Measurements from ENCODE around the gene CLEC10A.
"Not testable (repeated sequence)": the region's sequence is repeated elsewhere in the genome, so short reads cannot be mapped to it uniquely, and the experiment has no call there.

CLEC10A gene

DNA sequence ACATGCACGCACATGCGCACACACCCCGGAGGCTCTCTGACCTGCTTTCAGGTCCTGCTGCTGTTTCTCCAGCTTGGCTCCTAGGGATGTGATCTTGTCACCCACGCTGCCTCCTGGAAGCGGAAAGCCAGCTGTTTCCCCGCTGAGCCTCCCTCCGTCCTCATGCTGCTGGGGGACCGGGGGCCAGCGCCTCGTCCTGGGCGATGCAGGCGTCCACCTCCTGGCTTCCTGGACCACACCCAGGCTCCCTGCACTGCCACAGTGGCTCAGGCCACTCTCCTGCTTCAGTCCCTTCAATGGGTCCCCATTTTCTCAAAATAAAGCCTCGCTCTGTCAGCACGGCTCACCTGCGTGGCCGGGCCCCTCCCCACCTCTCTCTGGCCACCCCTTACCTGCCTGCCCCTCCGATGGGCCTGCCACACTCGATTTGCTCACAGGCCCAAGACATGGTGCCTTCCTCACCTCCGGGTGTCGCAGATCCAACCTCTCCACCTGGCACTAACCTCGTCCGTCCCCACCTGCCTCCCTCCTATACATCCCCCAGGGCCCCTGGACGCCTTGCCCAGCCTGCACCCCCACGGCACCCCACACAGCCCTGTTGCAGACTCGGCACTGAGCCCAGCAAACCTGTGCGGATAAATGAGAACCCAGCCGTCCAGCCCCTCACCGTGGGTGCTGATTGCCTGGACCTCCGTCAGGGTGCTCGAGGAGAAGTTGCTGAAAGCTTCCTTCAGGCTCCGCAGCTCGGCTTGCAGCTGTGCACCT lies 27.9 kb upstream of the CLEC10A start:
- no peak for DNase-seq

DNA sequence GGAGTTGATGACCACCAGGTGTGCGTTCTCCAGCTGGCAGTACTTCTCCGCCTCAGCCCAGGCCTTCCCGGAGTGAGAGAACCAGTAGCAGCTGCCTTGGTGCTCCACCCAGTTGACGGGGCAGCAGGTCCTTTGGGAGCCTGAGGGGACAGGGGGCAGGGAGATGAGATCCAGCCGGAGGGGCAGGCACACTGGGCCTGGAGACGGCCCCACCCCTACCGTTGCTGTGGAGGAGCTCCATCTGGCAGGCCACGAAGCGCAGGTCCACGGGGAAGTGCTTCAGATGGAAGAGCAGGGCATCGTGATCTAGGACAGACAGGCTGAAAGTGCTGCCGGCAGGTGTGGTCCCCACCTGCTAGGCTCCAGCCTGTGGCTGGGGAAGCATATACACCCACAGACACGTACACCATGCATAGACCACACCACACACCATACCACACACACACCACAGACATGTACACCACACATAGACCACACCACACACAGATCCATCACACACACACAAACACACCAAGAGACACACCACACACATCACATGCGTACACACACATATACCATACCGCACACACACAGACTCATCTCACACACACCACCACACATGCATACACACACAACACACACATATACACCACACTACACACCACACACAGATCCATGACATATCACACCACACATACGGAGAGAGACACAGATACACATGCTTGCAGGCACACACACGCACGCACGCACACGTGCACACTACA lies 27.1 kb upstream of the CLEC10A start:
- no peak for DNase-seq

DNA sequence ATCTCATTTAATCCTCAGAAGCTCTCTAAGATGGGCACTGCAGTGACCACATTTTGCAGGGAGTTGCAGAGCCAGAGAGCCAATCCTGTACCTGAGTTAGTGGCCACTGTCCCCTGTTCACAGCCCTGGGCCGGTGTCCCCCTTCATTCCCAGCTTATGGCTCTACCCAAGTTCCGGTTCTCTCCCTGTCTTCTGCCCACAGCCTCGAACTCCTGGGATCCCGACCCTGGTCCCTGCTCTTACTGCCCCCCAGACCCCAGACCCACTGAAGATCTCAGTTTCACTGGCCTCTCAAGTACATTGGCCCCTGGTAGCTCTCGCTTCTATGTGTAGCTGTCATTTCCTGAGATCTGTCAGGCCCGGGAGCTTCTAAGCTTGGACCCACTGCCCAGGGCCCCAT lies 22.4 kb upstream of the CLEC10A start:
- DNase-seq = no peak

DNA sequence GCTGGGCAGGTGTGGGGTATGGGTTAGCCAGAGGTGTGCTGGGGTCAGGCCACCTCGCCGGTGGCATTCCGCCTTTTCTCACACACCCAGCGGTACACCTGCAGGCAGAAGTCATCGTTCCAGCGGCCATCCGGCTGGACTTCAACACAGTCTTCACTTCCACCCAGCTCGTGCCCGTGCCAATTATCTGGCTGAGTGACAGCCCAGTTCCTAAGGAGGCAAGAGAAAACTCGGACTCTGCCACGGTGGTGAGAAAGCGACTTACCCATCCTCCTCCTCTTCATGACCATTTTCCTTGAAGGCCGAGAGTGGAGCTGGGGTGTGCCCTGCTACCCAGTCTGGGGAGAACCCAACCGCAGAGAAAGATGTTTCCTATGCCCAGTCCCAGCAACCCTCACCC lies 21.5 kb upstream of the CLEC10A start:
- no peak for DNase-seq

DNA sequence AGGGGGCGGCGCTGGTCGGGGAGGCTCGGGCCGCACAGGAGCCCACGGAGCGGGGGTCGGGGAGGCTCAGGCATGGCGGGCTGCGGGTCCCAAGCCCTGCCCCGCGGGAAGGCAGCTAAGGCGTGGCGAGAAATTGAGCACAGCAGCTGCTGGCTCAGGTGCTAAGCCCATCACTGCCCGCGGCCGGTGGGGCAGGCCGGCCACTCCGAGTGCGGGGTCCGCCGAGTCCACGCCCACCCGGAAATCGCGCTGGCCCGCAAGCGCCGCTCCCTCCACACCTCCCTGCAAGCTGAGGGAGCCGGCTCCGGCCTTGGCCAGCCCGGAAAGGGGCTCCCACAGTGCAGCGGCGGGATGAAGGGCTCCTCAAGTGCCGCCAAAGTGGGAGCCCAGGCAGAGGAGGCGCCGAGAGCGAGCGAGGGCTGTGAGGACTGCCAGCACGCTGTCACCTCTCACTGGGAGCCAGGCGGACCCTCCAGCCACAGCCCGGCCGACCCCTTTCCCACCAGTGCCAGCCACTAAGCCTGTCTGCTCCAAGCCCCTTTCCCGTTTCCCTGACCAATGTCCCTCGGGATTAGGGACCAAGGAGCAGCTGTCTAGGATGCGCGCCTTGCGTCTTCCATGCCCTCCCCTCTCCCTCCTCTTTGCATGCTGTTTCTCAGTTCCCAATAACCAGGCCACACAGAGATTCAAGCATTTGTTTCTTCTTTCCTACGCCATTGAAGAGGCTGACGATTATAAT lies 20.8 kb upstream of the CLEC10A start:
- not testable (repeated sequence) for DNase-seq

DNA sequence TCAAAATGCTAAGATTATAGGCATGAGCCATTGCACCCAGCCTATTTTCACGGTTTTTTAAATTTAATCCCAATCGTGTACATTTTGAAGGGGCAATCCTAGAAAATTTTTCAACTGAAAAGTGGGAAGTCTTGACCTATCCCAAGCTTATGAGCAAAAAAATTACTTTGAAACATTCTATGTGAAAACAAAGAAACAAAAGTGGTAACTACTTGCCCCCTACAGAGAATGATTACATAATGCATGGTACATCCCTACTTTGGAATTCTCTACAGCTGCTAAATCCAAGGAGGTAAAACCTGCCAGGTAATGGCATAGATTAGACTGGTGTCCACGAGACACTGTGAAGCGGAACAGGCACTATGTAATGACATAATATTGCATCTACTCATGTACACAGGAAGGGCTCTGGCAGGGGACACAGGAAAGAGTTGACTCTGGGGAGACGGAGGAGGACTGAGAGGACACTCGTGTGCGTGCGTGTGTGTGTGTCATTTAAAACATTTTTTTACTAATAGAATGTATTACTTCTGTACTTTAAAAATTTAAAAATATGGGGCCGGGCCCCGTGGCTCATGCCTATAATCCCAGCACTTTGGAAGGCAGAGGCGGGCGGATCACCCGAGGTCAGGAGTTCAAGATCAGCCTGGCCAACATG lies 18.9 kb upstream of the CLEC10A start:
- no peak for DNase-seq

DNA sequence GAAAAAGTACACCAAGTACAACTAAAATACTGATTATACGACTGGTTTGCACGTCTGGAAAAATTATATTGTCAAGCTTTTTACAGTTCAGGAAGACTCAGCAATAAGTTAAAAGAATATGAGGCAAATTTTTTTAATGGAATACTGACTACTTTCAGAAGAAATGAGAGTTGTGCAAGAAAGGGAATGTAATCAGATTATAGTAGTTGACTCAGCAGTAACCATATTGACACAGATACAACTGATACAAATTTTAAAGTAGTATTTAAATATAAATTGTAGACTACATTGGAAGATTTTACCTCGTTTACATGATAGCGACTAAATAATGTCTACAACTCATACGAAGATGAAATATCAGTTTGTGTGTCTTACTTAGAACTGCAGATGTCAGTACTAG lies 17.9 kb upstream of the CLEC10A start:
- DNase-seq = no peak

DNA sequence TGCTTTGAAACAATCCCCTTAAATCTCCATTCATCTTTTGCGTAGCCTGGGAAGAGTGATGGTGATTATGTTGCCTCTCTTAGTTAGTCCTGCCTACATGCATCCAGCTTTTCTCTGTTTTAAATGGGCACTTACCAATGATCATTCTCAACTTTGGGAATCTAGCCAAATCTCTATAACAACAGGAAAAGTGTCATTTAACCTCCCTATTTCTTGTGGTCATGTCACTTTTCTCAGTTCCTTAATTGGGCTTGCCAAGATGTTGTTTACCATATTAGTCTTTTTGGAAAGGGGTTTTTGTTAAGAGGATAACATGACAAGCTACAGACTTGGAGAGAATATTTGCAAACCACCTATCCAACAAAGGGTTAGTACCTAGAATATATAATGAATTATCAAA lies 15.6 kb upstream of the CLEC10A start:
- no peak for DNase-seq

DNA sequence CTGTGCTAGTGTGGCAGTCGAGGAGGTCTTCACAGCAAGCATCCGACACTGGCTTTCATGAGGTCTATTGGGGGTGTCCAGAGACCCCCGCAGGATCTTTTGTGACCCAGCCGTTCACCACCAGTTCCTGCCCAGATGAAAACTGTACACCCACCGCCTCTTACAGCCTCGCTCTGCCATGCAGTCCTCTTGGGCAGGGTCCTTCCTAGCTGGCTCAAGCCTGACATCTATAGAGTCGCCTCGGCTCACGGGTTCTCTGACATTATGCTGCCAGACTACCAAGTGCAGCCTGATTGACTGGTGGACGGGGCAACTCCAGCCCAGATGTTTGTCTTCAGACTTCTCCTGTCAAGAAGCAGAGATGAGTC lies 14.6 kb upstream of the CLEC10A start:
- DNase-seq = no peak

DNA sequence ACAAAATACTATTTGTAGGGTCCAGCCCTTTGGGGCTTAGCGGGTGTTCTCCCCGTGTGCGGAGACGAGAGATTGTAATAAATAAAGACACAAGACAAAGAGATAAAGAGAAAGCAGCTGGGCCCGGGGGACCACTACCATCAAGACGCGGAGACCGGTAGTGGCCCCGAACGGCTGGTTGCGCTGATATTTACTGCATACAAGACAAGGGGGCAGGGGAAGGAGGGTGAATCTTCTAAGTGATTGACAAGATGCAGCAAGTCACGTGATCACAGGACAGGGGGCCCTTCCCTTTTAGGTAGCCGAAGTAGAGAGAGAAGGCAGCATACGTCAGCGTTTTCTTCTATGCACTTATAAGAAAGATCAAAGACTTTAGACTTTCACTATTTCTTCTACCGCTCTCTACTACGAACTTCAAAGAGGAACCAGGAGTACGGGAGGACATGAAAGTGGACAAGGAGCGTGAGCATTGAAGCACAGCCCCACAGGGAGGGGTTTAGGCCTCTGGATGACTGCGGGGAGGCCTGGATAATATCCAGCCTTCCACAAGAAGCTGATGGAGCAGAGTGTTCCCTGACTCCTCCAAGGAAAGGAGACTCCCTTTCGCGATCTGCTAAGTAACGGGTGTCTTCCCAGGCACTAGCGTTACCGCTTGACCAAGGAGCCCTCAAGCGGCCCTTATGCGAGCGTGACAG lies 11.4 kb upstream of the CLEC10A start:
- DNase-seq = not testable (repeated sequence)

DNA sequence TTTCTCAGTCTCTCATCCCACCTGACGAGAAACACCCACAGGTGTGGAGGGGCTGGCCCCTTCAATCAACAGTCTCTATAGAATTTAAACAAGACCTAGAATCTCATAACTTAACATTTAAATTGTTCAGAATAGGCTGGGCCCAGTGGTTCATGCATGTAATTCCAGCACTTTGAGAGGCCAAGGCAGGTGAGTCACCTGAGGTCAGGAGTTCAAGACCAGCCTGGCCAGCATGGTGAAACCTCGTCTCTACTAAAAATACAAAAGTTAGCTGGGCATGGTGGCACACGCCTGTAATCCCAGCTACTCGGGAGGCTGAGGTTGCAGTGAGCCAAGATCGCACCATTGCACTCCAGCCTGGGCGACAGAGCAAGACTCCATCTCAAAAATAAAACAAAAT lies 9.5 kb upstream of the CLEC10A start:
- DNase-seq = not testable (repeated sequence)

DNA sequence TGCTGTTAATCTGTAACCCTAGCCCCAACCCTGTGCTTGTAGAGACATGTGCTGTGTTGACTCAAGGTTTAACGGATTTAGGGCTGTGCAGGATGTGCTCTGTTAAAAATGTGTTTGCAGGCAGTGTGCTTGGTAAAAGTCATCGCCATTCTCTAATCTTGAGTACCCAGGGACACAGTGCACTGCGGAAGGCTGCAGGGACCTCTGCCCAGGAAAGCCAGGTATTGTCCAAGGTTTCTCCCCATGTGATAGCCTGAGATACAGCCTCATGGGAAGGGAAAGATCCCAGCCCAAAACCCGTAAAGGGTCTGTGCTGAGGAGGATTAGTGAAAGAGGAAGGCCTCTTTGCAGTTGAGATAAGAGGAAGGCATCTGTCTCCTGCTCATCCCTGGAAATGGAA lies 8.4 kb upstream of the CLEC10A start:
- not testable (repeated sequence) for DNase-seq

DNA sequence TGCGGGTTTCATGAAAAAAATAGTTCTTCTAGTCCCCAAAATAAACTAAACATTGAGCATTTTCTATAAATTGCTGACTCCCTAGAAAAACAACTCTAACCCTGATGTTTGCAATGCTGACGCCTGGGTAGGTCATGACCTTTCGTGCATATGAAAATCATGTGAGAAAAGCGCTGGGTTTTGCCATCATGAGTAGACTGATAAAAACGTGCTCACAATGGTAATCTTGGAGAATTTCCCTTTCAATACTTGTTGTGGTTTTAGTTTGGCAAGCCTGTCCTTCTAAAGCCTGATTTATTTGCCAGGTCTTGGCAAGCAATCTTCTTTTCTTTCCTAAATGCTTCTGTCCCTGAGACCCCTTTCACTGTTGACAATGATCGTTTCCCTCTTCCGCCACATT lies 4.0 kb upstream of the CLEC10A start:
- DNase-seq = no peak

DNA sequence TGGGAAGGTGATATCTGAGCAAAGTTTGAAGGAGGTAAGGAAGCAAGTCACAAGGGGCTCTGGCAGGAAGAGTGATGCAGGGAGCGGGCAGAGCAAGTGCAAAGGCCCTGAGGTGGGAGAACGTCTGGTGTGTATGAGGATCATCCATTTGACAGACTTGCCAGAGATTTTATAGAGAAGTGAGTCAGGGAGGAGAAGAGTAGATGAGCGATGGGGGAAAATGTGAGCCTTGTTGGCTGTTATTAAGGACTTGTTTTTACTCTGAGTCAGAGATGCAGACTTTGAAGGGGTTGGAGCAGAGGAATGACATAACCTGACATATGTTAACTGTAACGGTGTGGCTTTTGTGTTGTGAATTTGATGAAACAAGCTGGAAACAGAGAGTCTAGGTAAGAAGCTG lies 3.5 kb upstream of the CLEC10A start:
- DNase-seq = no peak

DNA sequence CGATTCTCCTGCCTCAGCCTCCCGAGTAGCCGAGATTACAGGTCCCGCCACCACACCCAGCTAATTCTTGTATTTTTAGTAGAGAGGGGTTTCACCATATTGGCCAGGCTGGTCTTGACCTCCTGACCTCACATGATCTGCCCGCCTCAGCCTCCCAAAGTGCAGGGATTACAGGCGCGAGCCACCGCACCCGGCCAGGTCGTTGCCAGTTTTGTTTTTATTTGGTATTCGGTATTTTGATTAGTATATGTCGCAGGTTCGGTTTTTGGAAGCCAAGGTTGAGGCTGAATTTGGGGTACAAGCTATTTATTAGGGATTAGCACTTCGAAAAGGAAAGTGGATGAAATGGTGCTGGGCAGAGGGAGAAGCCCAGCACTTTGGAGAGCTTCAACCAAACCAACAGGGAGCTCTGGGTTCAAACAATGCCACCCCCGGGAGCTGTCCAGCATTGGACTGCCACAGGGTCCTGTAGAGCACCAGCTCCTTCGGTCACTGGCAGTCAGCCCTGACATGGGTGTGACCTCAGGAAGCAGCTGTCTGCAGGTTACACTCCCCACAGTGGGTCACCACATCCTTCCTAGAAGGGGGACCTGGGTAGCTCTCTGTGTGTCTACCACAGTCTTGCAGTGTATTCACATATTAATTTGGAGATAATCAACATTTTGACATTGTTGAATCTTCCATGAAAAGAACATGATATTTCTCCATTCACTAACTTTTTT lies 1.5 kb upstream of the CLEC10A start:
- DNase-seq = no peak

DNA sequence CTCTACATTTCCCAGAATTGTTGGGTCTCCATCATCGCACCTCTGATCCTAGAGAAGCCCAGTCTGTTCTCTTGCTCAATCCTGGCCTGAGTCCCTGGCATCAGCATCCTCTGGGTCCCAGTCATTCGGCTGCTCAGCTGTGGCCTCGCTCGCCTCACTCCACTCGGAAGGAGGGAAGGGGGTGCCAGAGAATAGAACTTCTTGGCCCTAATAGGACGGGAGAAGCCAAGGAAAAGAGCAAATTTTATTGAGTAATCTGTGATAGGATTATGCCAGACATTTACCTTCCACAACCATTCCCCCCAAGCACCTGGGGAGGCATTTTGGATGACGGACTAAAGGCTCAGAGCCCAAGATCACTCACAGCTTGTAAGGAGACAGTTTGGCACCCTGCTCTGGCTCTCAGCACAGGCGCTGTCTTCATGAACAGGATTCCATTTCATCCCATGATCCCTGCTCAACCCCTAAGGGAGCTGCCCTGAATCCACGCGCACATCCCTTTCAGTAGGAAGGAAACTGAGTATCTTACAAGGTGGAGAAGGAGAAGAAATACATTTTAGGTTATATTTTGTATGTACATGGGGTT lies 498 bp upstream of the CLEC10A start:
- DNase-seq = no peak

DNA sequence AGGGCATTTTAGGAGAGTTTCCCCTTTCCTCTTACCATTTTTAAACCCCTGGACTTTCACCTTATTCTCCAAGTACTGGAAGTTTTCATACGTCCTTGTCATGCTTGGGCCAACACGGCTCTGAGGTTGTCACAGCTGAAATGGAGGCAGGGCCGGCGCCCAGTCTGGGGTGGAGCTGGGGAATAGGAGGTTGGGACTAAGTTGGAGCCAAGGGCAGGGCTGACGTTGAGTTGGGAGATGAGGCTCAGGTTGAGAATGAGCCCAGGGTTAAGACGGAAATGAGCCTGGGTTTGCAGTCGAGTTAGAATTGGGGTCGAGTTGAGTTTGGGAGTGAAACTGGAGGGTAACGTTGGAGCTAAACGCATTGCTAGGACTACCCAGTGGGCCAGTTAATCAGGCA lies 1.3 kb downstream of the CLEC10A start:
- no peak for DNase-seq

DNA sequence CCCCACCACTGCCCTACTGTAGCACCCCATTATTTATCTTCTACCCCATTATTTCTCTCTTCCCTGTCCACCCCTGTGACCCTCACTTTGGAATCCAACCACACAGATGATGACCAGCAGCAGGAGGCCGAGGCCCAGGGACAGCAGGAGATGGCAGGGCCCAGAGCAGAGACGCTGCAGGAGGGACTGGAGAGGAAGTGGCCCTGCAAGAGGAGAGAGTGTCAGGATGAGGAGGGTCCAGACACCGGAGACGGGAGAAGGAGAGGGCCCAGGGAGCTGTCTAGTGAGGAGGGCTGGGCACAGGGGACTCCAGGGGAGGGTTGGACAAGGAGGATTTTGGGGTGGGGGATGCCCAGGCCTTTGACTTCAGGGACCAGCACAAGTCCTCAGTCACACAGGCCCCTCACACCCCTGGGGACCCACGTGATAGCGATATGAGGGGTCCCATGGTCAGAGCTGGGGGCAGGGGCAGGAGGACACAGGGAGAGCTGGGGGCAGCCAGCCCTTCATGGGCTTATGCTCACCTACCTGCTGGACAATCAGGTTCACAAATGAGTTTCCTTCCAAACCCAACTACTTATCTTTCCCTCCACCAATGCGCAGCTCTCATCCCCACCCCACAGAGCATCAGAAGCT lies 2.0 kb downstream of the CLEC10A start:
- DNase-seq = no peak

DNA sequence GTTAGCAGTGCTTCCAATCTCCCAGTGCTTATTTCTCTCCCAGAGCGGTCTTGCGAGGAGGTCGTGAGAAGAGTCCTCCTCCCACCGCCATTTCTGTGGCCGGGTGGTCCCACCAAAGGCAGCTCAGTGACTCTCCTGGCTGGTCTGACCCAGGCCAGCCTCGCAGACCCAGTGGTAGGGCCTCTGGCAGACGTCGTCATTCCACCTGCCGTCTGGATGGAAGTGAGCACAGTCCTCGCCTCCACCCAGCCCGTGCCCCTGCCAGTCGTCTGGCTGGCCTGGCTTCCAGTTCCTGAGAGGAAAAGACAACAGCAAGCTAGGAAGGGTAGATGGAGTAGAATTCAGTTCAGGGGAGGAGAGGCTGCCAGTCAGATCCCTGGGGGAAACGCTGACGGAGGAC lies 5.1 kb downstream of the CLEC10A start:
- DNase-seq = no peak

DNA sequence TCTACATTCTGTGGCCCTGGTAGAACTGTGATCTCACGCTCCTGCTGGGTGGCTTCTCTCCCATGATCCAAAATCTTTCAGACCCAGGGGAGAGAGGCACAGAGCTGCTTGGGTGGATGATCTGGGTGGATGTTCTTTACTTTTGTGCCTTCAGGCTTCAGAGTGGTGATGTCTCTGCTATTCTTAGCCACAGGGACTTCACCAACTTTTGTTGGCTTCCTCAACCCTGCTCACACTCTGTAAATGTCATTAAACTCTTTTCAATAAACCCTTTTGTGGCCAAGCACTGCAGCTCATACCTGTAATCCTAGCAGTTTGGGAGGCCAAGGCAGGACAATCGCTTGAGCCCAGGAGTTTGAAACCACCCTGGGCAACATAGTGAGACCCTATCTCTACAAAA lies 7.6 kb downstream of the CLEC10A start:
- DNase-seq = no peak

DNA sequence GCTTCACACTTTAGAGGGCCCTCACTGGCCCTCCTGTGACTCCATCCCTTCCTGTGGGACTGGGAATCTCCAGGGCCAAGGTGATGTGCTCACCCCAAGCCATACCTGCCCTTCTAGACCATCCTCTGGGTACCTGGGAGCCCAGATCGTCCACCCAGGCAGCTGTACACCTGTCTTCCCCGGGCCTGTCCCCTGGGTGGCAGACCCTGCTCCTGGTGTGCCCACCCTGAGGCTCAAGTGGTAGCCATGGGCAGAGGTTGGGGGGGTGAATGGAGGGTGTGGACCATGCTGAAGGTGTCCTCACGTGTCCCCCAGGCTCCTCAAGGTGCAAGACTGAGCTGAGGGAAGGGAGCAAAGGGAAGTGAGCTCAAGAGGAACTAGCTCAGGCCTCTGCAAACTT lies 9.3 kb downstream of the CLEC10A start:
- no peak for DNase-seq

Measured in NCI-H1930 (cell line).